Activated T-cell treated with anti-CD3 and anti-CD28 coated beads for 48 hours (primary cell): ENCODE measurements around the gene RAB7B.

ENCODE experiments used
- DNase-seq: peaks from one replicate; pipeline ENCODE4 v3.0.0-alpha.2; 2020; ENCODE audit warnings: low read depth

RAB7B gene

GRCh38 chr1:205973377-205974232 lies 29.6 kb downstream of the RAB7B start:
- DNase-seq = no peak

- no peak for DNase-seq
Observed at GRCh38 chr1:205972491-205973168, 30.6 kb downstream of the RAB7B start.

GRCh38 chr1:205972081-205972480 lies 31.1 kb downstream of the RAB7B start:
- no peak for DNase-seq

GRCh38 chr1:205971082-205971481 lies 32.1 kb downstream of the RAB7B start:
- no peak for DNase-seq

GRCh38 chr1:205970486-205970885 lies 32.7 kb downstream of the RAB7B start:
- no peak for DNase-seq

- DNase-seq = no peak
Observed at GRCh38 chr1:205969229-205969628, 34.0 kb downstream of the RAB7B start.

GRCh38 chr1:205967554-205968335 lies 35.5 kb downstream of the RAB7B start:
- no peak for DNase-seq

GRCh38 chr1:205965036-205965884 lies 37.9 kb downstream of the RAB7B start:
- DNase-seq = no peak

GRCh38 chr1:205963352-205964155 lies 39.6 kb downstream of the RAB7B start:
- no peak for DNase-seq

- DNase-seq = no peak
Observed at GRCh38 chr1:205962821-205963221, 40.4 kb downstream of the RAB7B start.

GRCh38 chr1:205961991-205962820 lies 41.0 kb downstream of the RAB7B start:
- no peak for DNase-seq

GRCh38 chr1:205961405-205961804 lies 41.8 kb downstream of the RAB7B start:
- DNase-seq = peak; percentile 4

- no peak for DNase-seq
Observed at GRCh38 chr1:205959789-205960188, 43.4 kb downstream of the RAB7B start.

- DNase-seq = no peak
Observed at GRCh38 chr1:205955499-205955898, 47.7 kb downstream of the RAB7B start.

- DNase-seq = no peak
Observed at GRCh38 chr1:205954819-205955404, 48.3 kb downstream of the RAB7B start.

- DNase-seq = no peak
Observed at GRCh38 chr1:205951746-205952145, 51.4 kb downstream of the RAB7B start.

- DNase-seq = no peak
Observed at GRCh38 chr1:205950826-205951549, 52.2 kb downstream of the RAB7B start.

GRCh38 chr1:205950280-205950679 lies 52.9 kb downstream of the RAB7B start:
- no peak for DNase-seq

- DNase-seq = no peak
Observed at GRCh38 chr1:205949753-205950152, 53.4 kb downstream of the RAB7B start.
